H1 (cell line): Measurements from ENCODE around the gene FAH. TPM values are rescaled to one million over a fixed set of nuclear protein-coding genes. Genes with fewer than 3 reads are reported as not detected.

Source experiments
- BRCA1 ChIP-seq: IDR thresholded peaks from 2 replicates; pipeline ENCODE4 v1.6.1; 2012; ENCODE audit warnings: low read depth, low read length, improper control_type of control experiment
- GTF2F1 ChIP-seq: IDR thresholded peaks from 2 replicates; pipeline ENCODE4 v1.6.1; 2012; ENCODE audit warnings: low read depth, low read length, improper control_type of control experiment, borderline replicate concordance
- POU5F1 ChIP-seq: IDR thresholded peaks from 2 replicates; pipeline ENCODE4 v1.6.1; 2011; ENCODE audit warnings: low read depth, mild to moderate bottlenecking, low read length, moderate library complexity
- RFX5 ChIP-seq: IDR thresholded peaks from 2 replicates; pipeline ENCODE4 v1.6.1; 2011; ENCODE audit warnings: low read depth, low read length, improper control_type of control experiment, borderline replicate concordance
- TAF7 ChIP-seq: optimal IDR thresholded peaks from 2 replicates; pipeline ENCODE3; 2011; ENCODE audit warnings: low read depth, mild to moderate bottlenecking, inconsistent platforms, low read length, moderate library complexity, borderline replicate concordance
- polyA plus RNA-seq, 7 experiments: library from polyadenylated mRNA; depleted of rRNA in 3 of 7; stranded (reverse) in 5 of 7; unstranded in 2 of 7; fragments of >200 nt in 5 of 7; fragments of 200-250 nt in 2 of 7; gene quantifications; 1 replicate in 5 of 7; 2 replicates in 1 of 7; 4 replicates in 1 of 7; pipeline versions ENCODE4 v1.2.1 to v1.2.3, GENCODE V29; 2011 to 2013; ENCODE audit warnings: missing spikeins in 2 of 7, mixed read lengths in 2 of 7
- total RNA-seq: library from RNA; stranded (reverse); fragmentation: NEBNext Ultra II Directional; extraction: Animal tissue kit (Norgen Biotek cat#: 25700); gene quantifications from 2 replicates; pipeline ENCODE4 v1.2.1, GENCODE V29; 2021

Gene FAH
- total and polyA plus RNA-seq, 2 of the 8 experiments (the other 6 are each of a cell fraction or from before 2014, with no cell fraction given): 20.0 to 21.7 TPM

DNA sequence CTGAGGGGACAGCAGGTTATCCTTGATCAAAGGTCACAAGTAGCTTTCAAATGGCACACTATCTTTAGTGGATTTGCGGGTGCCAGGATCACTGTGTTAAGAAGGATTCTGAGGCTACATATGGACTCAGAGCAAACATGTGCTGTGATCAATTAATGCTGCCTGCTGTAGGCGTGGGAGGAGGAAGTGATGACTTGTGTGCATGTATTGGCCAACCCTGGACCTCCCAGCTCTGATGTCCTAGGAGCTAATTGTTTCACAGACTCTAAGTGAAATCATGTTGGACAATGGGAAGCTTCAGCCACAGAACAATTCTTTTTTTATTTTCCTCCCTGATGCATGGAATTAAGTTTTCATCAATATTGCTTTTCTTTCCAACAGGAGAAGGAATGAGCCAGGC, 24.4 kb downstream of the FAH start (continued):
- TF ChIP-seq RFX5 (no peak), TAF7 (no peak), BRCA1 (no peak), GTF2F1 (no peak), POU5F1 (no peak)
